Measurements from ENCODE around the gene MS4A3.
"Not testable (repeated sequence)": the region's sequence is repeated elsewhere in the genome, so short reads cannot be mapped to it uniquely, and the experiment has no call there.

MS4A3 gene

GRCh38 chr11:60056349-60056969 is at the start of gene MS4A3:
TSS of gene MS4A3 (plus strand) at chr11:60056665. CDS start at chr11:60061161, 4,496 bp downstream.
- DNase-seq = no peak

- DNase-seq = no peak
These were observed 39.6 kb upstream of the MS4A3 start, which contains the start of gene OOSP4B for GRCh38 chr11:60016881-60017280. TSS of gene OOSP4B (plus strand) at chr11:60017181.

- no peak for DNase-seq
These were observed 38.4 kb upstream of the MS4A3 start for GRCh38 chr11:60018058-60018457.

GRCh38 chr11:60020376-60020775 is 36.1 kb upstream of the MS4A3 start:
- DNase-seq = not testable (repeated sequence)

DNA sequence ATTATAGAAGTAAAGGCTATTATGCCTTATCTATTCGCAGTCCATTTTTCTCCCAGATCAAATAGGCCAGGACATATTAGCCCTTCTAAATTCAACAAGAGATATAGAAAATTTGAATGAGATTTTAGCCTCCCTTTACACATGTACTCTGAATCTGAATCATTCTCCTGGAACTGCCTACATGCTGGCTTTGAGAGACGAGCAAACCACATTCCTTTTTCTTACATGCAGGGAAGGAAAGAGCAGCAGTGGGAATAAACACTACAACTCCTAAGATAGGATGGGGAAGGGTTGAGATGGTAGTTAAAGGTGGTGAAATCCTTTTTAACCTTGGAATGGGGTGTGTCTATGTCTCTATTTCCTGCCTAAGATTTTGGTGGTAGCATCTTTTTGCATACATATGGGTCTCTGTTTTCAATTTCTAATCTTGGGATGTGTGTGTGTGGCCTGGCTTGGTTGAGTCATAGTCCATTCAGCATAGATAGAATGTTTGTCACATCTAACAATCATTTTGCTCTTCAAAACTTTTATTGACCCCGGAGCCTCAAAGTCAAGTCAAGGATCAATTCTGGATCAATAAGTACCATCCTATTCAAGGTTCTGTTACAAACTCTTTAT is 27.3 kb upstream of the MS4A3 start:
- no peak for DNase-seq

DNA sequence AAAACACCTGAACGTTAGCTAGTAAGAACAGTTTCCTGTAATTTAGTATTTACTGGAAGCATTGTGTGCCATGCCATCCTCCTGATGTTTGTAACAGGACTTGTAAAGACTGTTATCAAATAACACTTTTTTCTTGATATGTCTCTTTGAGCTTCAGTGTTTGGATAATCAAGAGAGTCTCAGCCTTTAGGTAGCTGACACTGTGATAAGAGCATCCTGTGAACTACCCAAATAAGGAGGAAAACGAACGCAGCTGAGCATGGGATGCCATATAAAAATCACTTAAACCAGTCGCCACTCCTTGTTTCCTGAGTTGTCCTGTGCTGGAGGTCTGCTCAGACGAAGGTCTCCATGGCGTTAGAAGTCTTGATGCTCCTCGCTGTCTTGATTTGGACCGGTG is 16.4 kb upstream of the MS4A3 start, which contains the start of gene OOSP2:
Gene OOSP2 (plus strand): TSS at position 301 of the 400 bp plus-strand sequence. CDS start 51 bp downstream, at position 352.
- DNase-seq = no peak

DNA sequence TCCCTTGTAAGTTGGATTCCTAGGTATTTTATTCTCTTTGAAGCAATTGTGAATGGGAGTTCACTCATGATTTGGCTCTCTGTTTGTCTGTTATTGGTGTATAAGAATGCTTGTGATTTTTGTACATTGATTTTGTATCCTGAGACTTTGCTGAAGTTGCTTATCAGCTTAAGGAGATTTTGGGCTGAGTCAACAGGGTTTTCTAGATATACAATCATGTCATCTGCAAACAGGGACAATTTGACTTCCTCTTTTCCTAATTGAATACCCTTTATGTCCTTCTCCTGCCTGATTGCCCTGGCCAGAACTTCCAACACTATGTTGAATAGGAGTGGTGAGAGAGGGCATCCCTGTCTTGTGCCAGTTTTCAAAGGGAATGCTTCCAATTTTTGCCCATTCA is 6.0 kb upstream of the MS4A3 start:
- not testable (repeated sequence) for DNase-seq

DNA sequence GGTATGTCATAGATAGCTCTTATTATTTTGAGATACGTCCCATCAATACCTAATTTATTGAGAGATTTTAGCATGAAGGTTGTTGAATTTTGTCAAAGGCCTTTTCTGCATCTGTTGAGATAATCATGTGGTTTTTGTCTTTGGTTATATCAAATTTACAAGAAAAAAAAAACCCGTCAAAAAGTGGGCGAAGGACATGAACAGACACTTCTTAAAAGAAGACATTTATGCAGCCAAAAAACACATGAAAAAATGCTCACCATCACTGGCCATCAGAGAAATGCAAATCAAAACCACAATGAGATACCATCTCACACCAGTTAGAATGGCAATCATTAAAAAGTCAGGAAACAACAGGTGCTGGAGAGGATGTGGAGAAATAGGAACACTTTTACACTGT is 5.6 kb upstream of the MS4A3 start:
- DNase-seq = not testable (repeated sequence)

GRCh38 chr11:60059052-60059451 is 2.6 kb downstream of the MS4A3 start:
- no peak for DNase-seq

DNA sequence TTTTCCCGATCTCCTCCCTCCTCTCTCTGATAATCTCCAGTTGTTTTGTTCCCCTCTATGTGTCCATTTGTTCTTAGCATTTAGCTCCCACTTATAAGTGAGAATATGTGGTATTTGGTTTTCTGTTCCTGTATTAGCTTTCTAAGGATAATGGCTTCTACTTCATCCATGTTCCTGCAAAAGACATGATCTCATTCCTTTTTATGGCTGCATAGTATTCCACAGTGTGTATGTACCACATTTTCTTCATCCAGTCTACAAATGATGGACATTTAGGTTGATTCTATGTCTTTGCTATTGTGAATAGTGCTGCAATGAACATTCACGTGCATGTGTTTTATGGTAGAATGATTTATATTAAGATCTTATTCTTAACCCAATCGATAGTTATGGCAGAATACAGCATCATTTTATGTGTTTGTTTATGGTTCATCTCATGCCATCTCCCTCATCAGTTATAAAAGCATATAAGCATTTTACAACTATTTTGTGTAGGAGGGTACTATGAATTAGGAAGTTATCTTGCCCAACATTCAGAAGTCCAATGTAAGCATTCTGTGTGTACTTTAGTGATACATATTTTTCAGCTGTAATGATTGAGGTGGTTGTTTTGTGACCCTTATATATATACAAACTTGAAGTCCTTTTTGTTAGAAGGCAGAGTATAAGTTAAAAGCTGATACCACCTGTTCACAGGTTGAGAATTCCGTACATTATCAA is 3.2 kb downstream of the MS4A3 start:
- DNase-seq = no peak

GRCh38 chr11:60064111-60064510 is 7.6 kb downstream of the MS4A3 start:
- DNase-seq = no peak

GRCh38 chr11:60065801-60066200 is 9.3 kb downstream of the MS4A3 start:
- no peak for DNase-seq

- no peak for DNase-seq
These were observed 13.0 kb downstream of the MS4A3 start for GRCh38 chr11:60069450-60069849.

DNA sequence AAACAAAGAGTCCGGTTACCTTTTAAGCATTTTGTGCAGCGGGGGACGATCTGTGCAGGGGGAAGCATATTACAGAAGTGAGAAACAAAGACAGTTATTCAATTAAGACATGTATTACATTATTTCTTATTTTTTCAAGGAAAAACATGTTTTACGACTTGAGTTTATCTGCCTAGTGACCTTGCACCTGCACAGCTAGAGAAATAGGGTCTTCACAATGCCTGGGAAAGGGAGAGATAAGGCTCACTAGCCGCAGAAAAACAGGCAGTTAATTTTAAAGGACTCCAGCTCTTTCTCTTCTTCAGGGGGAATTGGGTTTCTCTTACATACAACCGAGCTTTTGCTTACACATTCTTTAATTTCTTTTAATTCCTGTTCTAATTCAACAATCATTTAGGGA is 15.2 kb downstream of the MS4A3 start:
- DNase-seq = not testable (repeated sequence)

GRCh38 chr11:60077216-60077817 is 20.9 kb downstream of the MS4A3 start:
- DNase-seq = no peak

DNA sequence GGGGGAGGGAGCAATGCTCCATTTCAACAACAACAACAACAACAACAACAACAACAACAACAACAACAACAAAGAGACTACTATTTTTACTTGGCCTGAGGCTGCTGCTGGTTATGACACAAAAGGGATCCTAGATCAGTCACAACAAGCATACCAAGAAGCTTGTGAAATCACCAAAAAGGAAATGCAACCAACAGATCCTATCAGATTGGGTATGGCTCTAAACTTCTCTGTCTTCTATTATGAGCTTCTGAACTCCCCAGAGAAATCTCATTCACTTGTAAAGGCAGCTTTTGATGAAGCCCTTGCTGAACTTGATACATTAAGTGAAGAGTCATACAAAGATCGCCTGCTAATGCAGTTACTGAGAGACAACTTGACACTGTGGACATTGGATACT is 21.5 kb downstream of the MS4A3 start:
- DNase-seq = no peak

GRCh38 chr11:60078745-60079144 is 22.3 kb downstream of the MS4A3 start:
- DNase-seq = no peak

DNA sequence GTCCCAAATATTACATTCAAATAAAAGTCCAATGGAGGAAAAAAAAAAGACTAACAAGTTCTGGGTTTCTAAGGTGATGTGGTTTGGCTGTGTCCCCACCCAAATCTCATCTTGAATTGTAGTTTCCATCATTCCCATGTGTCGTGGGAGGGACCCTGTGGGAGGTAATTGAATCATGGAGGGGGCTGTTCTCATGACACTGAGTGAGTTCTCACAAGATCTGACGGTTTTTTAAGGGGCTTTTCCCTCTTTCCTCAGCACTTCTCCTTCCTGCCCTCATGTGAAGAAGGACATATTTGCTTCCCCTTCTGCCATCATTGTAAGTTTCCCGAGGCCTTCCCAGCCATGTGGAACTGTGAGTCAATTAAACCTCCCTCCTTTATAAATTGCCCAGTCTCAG is 24.1 kb downstream of the MS4A3 start:
- no peak for DNase-seq

GRCh38 chr11:60084631-60085273 is 28.3 kb downstream of the MS4A3 start:
- no peak for DNase-seq

GRCh38 chr11:60085909-60086308 is 29.4 kb downstream of the MS4A3 start:
- DNase-seq = no peak

- no peak for DNase-seq
These were observed 30.8 kb downstream of the MS4A3 start for GRCh38 chr11:60087239-60087638.

DNA sequence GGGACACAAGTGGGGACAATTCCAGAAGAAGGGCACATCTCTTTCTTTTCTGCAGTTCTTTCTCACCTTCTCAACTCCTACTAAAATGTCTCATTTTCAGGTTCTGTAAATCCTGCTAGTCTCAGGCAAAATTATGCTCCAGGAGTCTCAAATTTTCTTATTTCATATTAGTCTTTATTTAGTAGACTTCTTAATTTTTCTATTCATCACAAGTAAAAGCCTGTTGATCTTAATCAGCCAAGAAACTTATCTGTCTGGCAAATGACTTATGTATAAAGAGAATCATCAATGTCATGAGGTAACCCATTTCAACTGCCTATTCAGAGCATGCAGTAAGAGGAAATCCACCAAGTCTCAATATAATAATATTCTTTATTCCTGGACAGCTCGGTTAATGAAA is 31.9 kb downstream of the MS4A3 start, which contains the start of gene MS4A2:
Gene MS4A2 (plus strand): TSS at position 301 of the 400 bp plus-strand sequence. CDS start 102 bp downstream, outside the sequence.
- no peak for DNase-seq

Data from activated CD4-positive, alpha-beta T cell treated with anti-CD3 and anti-CD28 coated beads for 4 hours (primary cell).